Karpas-422 (cell line): ENCODE results near the gene YAP1. TPM values are rescaled to one million over a fixed set of nuclear protein-coding genes. Genes with fewer than 3 reads are reported as not detected.

Experiments used
- DNase-seq: peaks from one replicate; pipeline ENCODE4 v3.0.0-alpha.2; 2015
- H2AFZ ChIP-seq: fragments of 200-600 bp; sonication (generic); 2 replicates; pipeline ENCODE4 v1.6.1; 2014; ENCODE audit warnings: antibody characterized with exemption, low read length, mixed read lengths
- H3K27ac ChIP-seq: fragments of 200-600 bp; sonication (generic); 2 replicates; pipeline ENCODE4 v1.5.1; 2014; ENCODE audit warnings: mild to moderate bottlenecking, low read length, moderate library complexity
- H3K27me3 ChIP-seq: fragments of 200-600 bp; sonication (generic); 2 replicates; pipeline ENCODE4 v1.6.1; 2014; ENCODE audit warnings: low read length, mixed read lengths
- H3K36me3 ChIP-seq: fragments of 200-600 bp; sonication (generic); 2 replicates; pipeline ENCODE4 v1.6.1; 2014; ENCODE audit warnings: low read length, mixed read lengths; ENCODE audit not compliant: insufficient read depth
- H3K4me1 ChIP-seq: fragments of 200-600 bp; sonication (generic); 2 replicates; pipeline ENCODE4 v1.6.1; 2014; ENCODE audit warnings: mild to moderate bottlenecking, low read length, mixed read lengths
- H3K4me2 ChIP-seq: fragments of 200-600 bp; sonication (generic); 2 replicates; pipeline ENCODE4 v1.6.1; 2014; ENCODE audit warnings: low read length, low read depth, mild to moderate bottlenecking; ENCODE audit not compliant: poor library complexity, severe bottlenecking
- H3K4me3 ChIP-seq: fragments of 200-600 bp; sonication (generic); 2 replicates; pipeline ENCODE4 v1.5.1; 2014; ENCODE audit warnings: mild to moderate bottlenecking, antibody characterized with exemption, low read length, mixed read lengths
- H3K79me2 ChIP-seq: fragments of 200-600 bp; sonication (generic); 2 replicates; pipeline ENCODE4 v1.6.1; 2014; ENCODE audit warnings: mild to moderate bottlenecking, low read length, mixed read lengths
- H3K9ac ChIP-seq: fragments of 200-600 bp; sonication (generic); 2 replicates; pipeline ENCODE4 v1.6.0; 2014; ENCODE audit warnings: low read length
- H3K9me2 ChIP-seq: fragments of 200-600 bp; sonication (generic), shearing (Covaris generic); replicated peaks from 2 replicates; pipeline ENCODE4 v1.6.0; 2014; ENCODE audit warnings: mild to moderate bottlenecking, low read length, moderate library complexity; ENCODE audit not compliant: insufficient read depth
- H3K9me3 ChIP-seq: fragments of 300-700, 200-600 bp; sonication (generic); 2 replicates; pipeline ENCODE4 v1.6.1; 2014; ENCODE audit warnings: low read length, mixed read lengths
- H4K20me1 ChIP-seq: fragments of 200-600 bp; sonication (generic); 2 replicates; pipeline ENCODE4 v1.6.1; 2014; ENCODE audit warnings: mild to moderate bottlenecking, antibody characterized with exemption, low read length, low read depth; ENCODE audit not compliant: insufficient read depth
- total RNA-seq: library from RNA; depleted of rRNA; stranded (reverse); fragments of >200 nt; shearing (Covaris generic); gene quantifications from 2 replicates; pipeline ENCODE4 v1.2.3, GENCODE V29; 2014; ENCODE audit warnings: low replicate concordance

Gene YAP1
- total RNA-seq, 1 experiment from 2014 or later, result not detected

DNA sequence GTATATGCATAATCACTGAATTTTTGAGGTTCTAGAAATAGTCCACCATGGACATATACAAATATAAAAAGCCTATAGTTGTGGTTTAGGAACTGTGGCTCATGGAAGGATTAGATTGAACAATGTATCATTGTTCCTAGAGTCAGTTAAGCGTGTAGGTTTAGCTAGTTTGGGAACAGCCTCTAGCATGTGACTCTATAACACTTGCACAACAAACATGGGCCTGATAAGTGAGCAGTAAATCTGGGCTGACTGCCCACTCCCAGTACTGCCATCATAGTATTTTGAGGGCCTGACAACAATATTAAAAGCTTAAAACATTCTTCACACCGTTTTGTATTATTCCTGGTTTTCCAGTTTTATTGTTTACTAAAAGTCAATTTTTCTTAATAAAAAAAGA is 47.0 kb downstream of the YAP1 start:
- no peak overlapping the region for H3K27ac ChIP-seq
- no peaks in the 10 kb centered on the region for H3K9me3 ChIP-seq
- H3K27me3 ChIP-seq, result no peaks in the 10 kb centered on the region
- H3K4me1 ChIP-seq, result no peaks in the 10 kb centered on the region
- H3K9ac ChIP-seq, result no peak overlapping the region
- no peak overlapping the region for H2AFZ ChIP-seq
- no peaks in the 10 kb centered on the region for H3K79me2 ChIP-seq
- H3K36me3 ChIP-seq, result no peaks in the 10 kb centered on the region
- no peaks in the 10 kb centered on the region for H4K20me1 ChIP-seq
- H3K4me2 ChIP-seq, result no peak overlapping the region
- DNase-seq, result no peak
- H3K4me3 ChIP-seq, result no peak overlapping the region
- no peaks in the 10 kb centered on the region for H3K9me2 ChIP-seq

DNA sequence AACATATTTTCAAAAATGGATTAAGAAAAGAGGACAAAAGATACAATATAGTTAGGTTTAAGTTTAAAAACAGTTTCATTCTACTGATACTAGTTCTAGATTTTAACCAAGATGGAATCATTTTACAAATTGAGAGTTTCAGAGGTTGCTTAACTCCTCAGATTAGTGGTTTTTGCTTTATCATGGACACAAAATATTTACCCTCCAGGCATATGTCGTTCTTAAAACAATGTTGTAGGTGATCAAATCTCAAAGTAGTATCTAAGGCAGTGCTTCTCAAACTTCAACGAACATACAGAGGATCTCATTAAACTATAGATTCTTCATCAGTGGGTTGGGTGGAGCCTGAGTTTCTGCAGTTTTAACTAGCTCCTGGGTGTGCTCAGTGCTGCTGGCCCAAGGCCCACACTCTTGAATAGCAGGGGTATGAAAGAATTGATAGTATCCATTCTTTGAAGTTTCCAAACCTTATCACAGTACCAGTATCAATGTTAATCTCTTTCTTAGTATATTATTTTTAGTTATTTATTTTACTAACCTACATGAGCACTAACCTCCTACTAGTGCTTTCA is 48.0 kb downstream of the YAP1 start:
- Histone ChIP-seq H3K9me2 (no peaks in the 10 kb centered on the region), H3K27ac (no peak overlapping the region), H3K9me3 (no peaks in the 10 kb centered on the region), H3K4me3 (no peak overlapping the region), H2AFZ (no peak overlapping the region), H3K4me2 (no peak overlapping the region), H3K9ac (no peak overlapping the region), H3K79me2 (no peaks in the 10 kb centered on the region), H3K27me3 (no peaks in the 10 kb centered on the region), H3K4me1 (no peaks in the 10 kb centered on the region), H4K20me1 (no peaks in the 10 kb centered on the region), H3K36me3 (no peaks in the 10 kb centered on the region)
- DNase-seq, result no peak

DNA sequence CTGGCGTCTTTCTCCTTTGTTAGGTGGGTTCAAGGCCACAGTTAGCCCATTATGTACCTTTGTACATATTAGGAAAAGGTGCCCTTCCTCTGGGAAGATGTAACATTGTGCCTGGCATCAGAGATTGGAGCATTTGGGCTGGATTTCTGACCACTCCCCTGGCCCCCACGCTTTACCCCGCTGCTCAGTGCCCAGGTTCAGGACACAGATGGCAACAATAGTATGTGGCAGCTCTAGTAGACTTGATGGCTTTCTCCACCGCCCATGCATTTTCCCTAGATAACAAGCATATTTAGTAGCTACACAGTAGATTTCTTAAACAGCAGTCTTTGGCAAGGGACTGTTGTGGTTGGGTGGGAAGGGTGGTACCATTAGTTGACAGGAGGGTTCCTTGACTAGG is 53.1 kb downstream of the YAP1 start:
- H2AFZ ChIP-seq, result no peak overlapping the region
- H3K27ac ChIP-seq, result no peak overlapping the region
- no peaks in the 10 kb centered on the region for H3K79me2 ChIP-seq
- H3K9me2 ChIP-seq, result no peaks in the 10 kb centered on the region
- no peaks in the 10 kb centered on the region for H3K36me3 ChIP-seq
- H3K4me3 ChIP-seq, result no peak overlapping the region
- H3K4me1 ChIP-seq, result no peaks in the 10 kb centered on the region
- H3K9ac ChIP-seq, result no peak overlapping the region
- H3K9me3 ChIP-seq, result no peaks in the 10 kb centered on the region
- H4K20me1 ChIP-seq, result no peaks in the 10 kb centered on the region
- H3K27me3 ChIP-seq, result no peaks in the 10 kb centered on the region
- no peak overlapping the region for H3K4me2 ChIP-seq
- DNase-seq, result no peak

DNA sequence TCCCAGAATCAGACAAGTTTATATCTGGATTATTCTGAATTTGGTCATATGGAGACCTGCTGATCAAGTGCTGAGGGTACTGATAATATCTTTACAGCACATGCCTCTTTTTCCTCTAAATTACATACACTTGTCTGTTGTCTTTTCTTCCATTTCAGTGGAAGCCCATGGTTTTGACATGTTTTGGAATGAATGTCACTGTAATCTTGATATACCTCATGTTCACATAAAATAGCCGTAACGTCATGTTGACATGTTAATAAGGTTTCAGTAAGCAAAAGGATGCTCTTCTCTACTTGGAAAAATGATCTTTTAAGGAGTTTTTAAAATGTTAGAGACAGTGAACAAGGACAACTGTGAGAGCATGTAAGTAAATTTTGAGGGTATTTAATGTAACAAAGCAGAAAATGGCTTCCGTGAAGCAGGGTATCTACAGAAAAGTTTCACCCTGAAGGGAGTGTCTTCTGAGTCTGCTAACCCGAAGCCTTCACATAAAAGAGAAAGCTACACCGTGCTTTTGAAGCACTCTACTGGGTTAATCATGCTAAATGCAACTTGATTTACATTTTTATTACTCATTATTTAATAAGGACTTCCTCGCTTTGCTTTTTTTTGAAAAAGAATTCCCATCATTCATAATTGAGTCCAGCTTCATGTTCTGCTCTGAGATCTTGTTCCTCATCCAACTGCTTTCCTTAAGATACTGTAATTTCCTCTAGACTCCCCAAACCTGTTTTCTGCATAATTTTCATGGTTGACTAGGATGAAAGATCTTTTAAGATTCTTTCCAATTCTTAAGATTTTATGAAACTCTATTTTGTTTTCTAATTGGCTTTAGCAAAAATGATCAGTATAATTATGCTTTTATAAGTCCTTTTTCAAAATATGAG is 56.2 kb downstream of the YAP1 start:
- Histone ChIP-seq H3K27me3 (no peaks in the 10 kb centered on the region; the same call in 1 of the 2 replicates), H3K4me2 (no peak overlapping the region), H3K4me3 (no peak overlapping the region), H2AFZ (no peak overlapping the region), H3K4me1 (no peaks in the 10 kb centered on the region), H3K9me3 (no peaks in the 10 kb centered on the region), H3K9ac (no peak overlapping the region), H3K27ac (no peak overlapping the region), H3K79me2 (no peaks in the 10 kb centered on the region), H3K9me2 (no peaks in the 10 kb centered on the region), H3K36me3 (no peaks in the 10 kb centered on the region), H4K20me1 (no peaks in the 10 kb centered on the region)
- DNase-seq, result no peak

DNA sequence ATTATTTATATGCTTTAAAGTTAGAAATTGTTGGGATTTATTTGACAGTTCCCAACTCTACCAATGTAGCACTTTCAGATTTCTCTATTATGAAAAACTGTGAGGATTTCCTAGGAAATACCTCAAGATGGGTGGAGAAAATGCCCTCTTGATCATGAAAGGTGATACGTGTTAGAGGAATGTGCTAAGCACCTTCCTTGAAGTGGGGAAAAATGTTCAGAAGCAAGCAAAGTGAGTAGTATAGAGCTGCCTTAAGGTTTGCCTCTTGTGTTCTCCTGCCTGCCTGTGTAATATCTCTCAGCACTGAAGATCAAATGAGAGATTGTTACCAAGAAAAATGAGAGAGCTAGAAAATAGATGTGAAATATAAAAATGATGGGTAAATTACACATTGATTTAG is 58.2 kb downstream of the YAP1 start:
- no peak overlapping the region for H2AFZ ChIP-seq
- H3K4me3 ChIP-seq, result no peak overlapping the region
- no peaks in the 10 kb centered on the region for H3K9me2 ChIP-seq
- DNase-seq, result no peak
- no peaks in the 10 kb centered on the region for H3K9me3 ChIP-seq
- H3K9ac ChIP-seq, result no peak overlapping the region
- no peaks in the 10 kb centered on the region; the same call in 1 of the 2 replicates for H3K27me3 ChIP-seq
- no peaks in the 10 kb centered on the region for H3K79me2 ChIP-seq
- no peak overlapping the region for H3K27ac ChIP-seq
- no peaks in the 10 kb centered on the region for H4K20me1 ChIP-seq
- no peaks in the 10 kb centered on the region for H3K4me1 ChIP-seq
- H3K4me2 ChIP-seq, result no peak overlapping the region
- no peaks in the 10 kb centered on the region for H3K36me3 ChIP-seq

DNA sequence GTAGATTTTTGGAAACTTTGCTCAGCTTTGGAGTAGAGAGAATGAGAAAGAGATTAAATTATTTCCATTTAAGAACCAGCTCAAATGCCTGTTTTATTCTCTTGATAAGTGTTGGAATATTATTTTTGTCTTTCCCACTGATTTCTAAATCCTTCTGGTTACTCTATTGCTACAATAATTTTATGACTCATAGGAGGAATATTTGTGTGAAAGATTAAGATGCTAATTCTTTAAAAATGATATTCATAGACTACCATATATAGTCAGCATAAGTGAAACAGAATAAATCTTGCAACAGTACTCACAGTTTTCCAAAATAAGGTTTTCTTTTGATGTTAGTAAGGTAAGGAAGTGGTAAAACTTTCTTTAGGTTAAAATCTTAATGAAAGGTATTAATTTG is 60.9 kb downstream of the YAP1 start:
- no peaks in the 10 kb centered on the region for H3K79me2 ChIP-seq
- no peak overlapping the region for H3K9ac ChIP-seq
- no peak for DNase-seq
- H3K4me3 ChIP-seq, result no peak overlapping the region
- no peaks in the 10 kb centered on the region for H3K9me3 ChIP-seq
- no peaks in the 10 kb centered on the region for H4K20me1 ChIP-seq
- H3K36me3 ChIP-seq, result no peaks in the 10 kb centered on the region
- H3K4me1 ChIP-seq, result no peaks in the 10 kb centered on the region
- no peak overlapping the region for H3K27ac ChIP-seq
- no peaks in the 10 kb centered on the region for H3K9me2 ChIP-seq
- H2AFZ ChIP-seq, result no peak overlapping the region
- no peaks in the 10 kb centered on the region; the same call in 1 of the 2 replicates for H3K27me3 ChIP-seq
- no peak overlapping the region for H3K4me2 ChIP-seq

DNA sequence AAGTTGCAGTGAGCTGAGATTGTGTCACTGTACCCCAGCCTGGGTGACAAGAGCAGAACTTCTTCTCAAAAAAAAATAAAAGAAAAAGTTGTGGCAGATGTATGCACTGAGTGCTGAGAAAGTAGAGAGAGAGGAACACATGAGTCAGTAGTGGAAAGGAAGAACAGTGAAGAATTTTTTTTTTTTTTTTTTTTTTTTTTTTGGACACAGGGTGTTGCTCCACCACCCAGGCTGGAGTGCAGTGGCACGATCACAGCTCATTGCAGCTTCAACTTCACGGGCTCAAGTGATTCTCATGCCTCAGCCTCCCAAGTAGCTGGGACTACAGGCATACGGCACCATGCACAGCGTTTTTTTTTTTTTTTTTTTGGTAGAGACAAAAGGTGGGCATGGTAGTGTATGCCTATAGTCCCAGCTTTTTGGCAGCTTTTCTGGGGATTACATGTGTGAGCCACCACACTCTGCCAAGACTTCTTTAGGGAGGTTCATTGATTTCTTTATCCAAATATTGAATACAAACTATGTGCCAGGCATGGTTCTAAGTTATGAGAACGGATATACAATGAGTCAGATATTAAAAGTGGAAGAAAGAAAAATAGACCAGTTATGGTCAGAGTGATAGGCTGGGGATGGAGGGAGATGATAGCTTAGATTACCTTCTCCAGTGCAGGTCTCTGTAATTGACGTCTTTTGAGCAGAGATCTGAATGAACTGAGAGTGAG is 62.0 kb downstream of the YAP1 start:
- no peak overlapping the region for H3K27ac ChIP-seq
- H2AFZ ChIP-seq, result no peak overlapping the region
- no peaks in the 10 kb centered on the region for H3K4me1 ChIP-seq
- no peaks in the 10 kb centered on the region for H3K9me3 ChIP-seq
- H3K4me2 ChIP-seq, result no peak overlapping the region
- no peaks in the 10 kb centered on the region for H3K36me3 ChIP-seq
- H3K79me2 ChIP-seq, result no peaks in the 10 kb centered on the region
- H3K9ac ChIP-seq, result no peak overlapping the region
- no peak overlapping the region for H3K4me3 ChIP-seq
- H3K27me3 ChIP-seq, result no peaks in the 10 kb centered on the region; the same call in 1 of the 2 replicates
- no peaks in the 10 kb centered on the region for H4K20me1 ChIP-seq
- DNase-seq, result no peak
- no peaks in the 10 kb centered on the region for H3K9me2 ChIP-seq

DNA sequence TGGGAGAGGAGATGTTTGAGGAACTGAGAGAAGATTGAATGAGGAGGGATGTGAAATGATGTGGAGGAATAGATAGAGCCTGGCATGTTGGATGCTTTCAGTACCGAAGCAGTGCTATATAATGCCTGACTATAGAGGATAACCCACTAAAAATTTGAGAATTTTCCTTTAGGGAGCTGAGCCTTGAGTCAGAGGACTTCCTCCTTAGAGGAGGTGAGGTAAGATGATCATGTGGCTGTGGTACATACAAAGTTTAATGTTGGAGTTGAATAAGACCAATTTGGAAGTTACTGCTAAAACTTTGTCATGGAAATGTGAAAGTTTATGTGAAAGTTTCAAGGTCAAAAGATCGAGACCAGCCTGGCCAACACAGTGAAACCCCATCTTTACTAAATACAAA is 66.9 kb downstream of the YAP1 start:
- Histone ChIP-seq H4K20me1 (no peaks in the 10 kb centered on the region), H3K9me3 (no peaks in the 10 kb centered on the region), H3K4me2 (no peak overlapping the region), H3K4me1 (no peaks in the 10 kb centered on the region), H3K79me2 (no peaks in the 10 kb centered on the region), H3K9me2 (no peaks in the 10 kb centered on the region), H3K9ac (no peak overlapping the region), H3K27me3 (no peaks in the 10 kb centered on the region), H3K36me3 (no peaks in the 10 kb centered on the region), H3K27ac (no peak overlapping the region), H2AFZ (no peak overlapping the region), H3K4me3 (no peak overlapping the region)
- DNase-seq, result no peak
